HFF-Myc (cell line): Measurements from ENCODE around the gene PLCB1.

Experiments used
- DNase-seq: peaks from one replicate; pipeline ENCODE4 v3.0.0-alpha.2; 2011; ENCODE audit warnings: low read depth; ENCODE audit errors: extremely low read depth
- H3K4me3 ChIP-seq: replicated peaks from 2 replicates; pipeline ENCODE4 v1.5.1; 2011; ENCODE audit warnings: low read depth, mild to moderate bottlenecking, control low read depth, low read length
- TF ChIP-seq, protein P1 (sequence below): IDR thresholded peaks from 2 replicates; pipeline ENCODE4 v1.5.1; 2012; ENCODE audit warnings: mild to moderate bottlenecking, low read depth, low read length, control low read depth; ENCODE audit errors: missing control alignments

Gene PLCB1

GRCh38 chr20:8364734-8365078 lies 232.6 kb downstream of the PLCB1 start:
- no peak overlapping the region for H3K4me3 ChIP-seq
- no peak for DNase-seq
- TF ChIP-seq, protein P1, sequence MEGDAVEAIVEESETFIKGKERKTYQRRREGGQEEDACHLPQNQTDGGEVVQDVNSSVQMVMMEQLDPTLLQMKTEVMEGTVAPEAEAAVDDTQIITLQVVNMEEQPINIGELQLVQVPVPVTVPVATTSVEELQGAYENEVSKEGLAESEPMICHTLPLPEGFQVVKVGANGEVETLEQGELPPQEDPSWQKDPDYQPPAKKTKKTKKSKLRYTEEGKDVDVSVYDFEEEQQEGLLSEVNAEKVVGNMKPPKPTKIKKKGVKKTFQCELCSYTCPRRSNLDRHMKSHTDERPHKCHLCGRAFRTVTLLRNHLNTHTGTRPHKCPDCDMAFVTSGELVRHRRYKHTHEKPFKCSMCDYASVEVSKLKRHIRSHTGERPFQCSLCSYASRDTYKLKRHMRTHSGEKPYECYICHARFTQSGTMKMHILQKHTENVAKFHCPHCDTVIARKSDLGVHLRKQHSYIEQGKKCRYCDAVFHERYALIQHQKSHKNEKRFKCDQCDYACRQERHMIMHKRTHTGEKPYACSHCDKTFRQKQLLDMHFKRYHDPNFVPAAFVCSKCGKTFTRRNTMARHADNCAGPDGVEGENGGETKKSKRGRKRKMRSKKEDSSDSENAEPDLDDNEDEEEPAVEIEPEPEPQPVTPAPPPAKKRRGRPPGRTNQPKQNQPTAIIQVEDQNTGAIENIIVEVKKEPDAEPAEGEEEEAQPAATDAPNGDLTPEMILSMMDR = no peak

- no peak overlapping the region for H3K4me3 ChIP-seq
- TF ChIP-seq, protein P1 = no peak
- DNase-seq = no peak
These were observed 233.6 kb downstream of the PLCB1 start for GRCh38 chr20:8365634-8366033.

GRCh38 chr20:8366303-8366923 lies 234.3 kb downstream of the PLCB1 start:
- TF ChIP-seq, protein P1 = no peak
- DNase-seq = no peak
- no peak overlapping the region for H3K4me3 ChIP-seq

GRCh38 chr20:8367689-8368088 lies 235.6 kb downstream of the PLCB1 start:
- H3K4me3 ChIP-seq = no peak overlapping the region
- TF ChIP-seq, protein P1 = no peak
- no peak for DNase-seq

- TF ChIP-seq, protein P1 = no peak
- H3K4me3 ChIP-seq = no peak overlapping the region
- no peak for DNase-seq
These were observed 236.6 kb downstream of the PLCB1 start for GRCh38 chr20:8368670-8369069.

DNA sequence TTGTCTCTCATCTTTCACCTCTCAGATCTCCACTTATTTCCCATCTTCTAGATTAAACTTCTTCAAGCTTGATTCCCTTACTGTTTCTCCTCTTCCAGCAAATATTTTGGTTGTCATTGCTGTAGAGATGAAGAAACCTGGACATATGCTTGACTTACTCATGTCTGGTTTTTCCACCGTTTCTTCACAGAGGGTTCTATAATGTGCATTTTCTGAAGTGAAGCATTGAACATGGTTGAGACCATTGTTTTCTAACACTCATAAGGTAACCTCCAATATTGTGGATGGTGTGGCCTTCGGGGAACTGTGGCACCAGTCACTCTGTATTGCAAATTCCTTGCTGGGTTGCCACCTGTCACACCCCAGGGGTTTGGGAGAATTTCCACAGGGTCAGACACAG lies 237.2 kb downstream of the PLCB1 start:
- no peak for DNase-seq
- H3K4me3 ChIP-seq = no peak overlapping the region
- TF ChIP-seq, protein P1 = no peak

GRCh38 chr20:8370774-8371173 lies 238.7 kb downstream of the PLCB1 start:
- no peak overlapping the region for H3K4me3 ChIP-seq
- TF ChIP-seq, protein P1 = no peak
- DNase-seq = no peak
